ENCODE results near the gene SLC41A2. TPM values are rescaled to one million over a fixed set of nuclear protein-coding genes. Genes with fewer than 3 reads are reported as not detected.

The SLC41A2 gene
- total RNA-seq, 1 donor from 2014 or later: 7.6 TPM

- H3K27ac Mint-ChIP-seq: no peak overlapping the region
- H3K4me1 Mint-ChIP-seq (ENCODE audit: low read depth): peaks cover 9% of the 10 kb centered on the region
- H3K36me3 Mint-ChIP-seq (ENCODE audit: insufficient read depth): no peaks in the 10 kb centered on the region
- peak overlapping the region; percentile 78 for H3K4me3 Mint-ChIP-seq (ENCODE audit: low read depth)
- no peaks in the 10 kb centered on the region for H3K9me3 Mint-ChIP-seq (ENCODE audit: low read depth)
- no peak for TF ChIP-seq CTCF (IDR thresholded peaks at IDR 0.05; ENCODE audit: unreplicated experiment)
- DNase-seq (ENCODE audit: low spot score, unreplicated experiment): no peak
- peaks cover 63% of the 10 kb centered on the region for H3K27me3 Mint-ChIP-seq
Measured at GRCh38 chr12:104957719-104958000, 430 bp downstream of the SLC41A2 start.

- peak overlapping the region; percentile 47 for H3K27ac Mint-ChIP-seq
- TF ChIP-seq CTCF (IDR thresholded peaks at IDR 0.05; ENCODE audit: unreplicated experiment): no peak
- H3K4me3 Mint-ChIP-seq (ENCODE audit: low read depth): peak overlapping the region; percentile 78
- peaks cover 61% of the 10 kb centered on the region for H3K27me3 Mint-ChIP-seq
- no peaks in the 10 kb centered on the region for H3K36me3 Mint-ChIP-seq (ENCODE audit: insufficient read depth)
- H3K4me1 Mint-ChIP-seq (ENCODE audit: low read depth): peaks cover 10% of the 10 kb centered on the region
- no peak for DNase-seq (ENCODE audit: low spot score, unreplicated experiment)
- no peaks in the 10 kb centered on the region for H3K9me3 Mint-ChIP-seq (ENCODE audit: low read depth)
Measured at GRCh38 chr12:104956870-104957718, 996 bp downstream of the SLC41A2 start.

- TF ChIP-seq CTCF (IDR thresholded peaks at IDR 0.05; ENCODE audit: unreplicated experiment): no peak
- Mint-ChIP-seq H3K4me1 (ENCODE audit: low read depth) (peaks cover 12% of the 10 kb centered on the region), H3K27ac (no peak overlapping the region), H3K36me3 (ENCODE audit: insufficient read depth) (no peaks in the 10 kb centered on the region), H3K4me3 (ENCODE audit: low read depth) (no peak overlapping the region), H3K9me3 (ENCODE audit: low read depth) (no peaks in the 10 kb centered on the region), H3K27me3 (peaks cover 55% of the 10 kb centered on the region)
- DNase-seq (ENCODE audit: low spot score, unreplicated experiment): no peak
Measured at GRCh38 chr12:104955703-104956102, 2.4 kb downstream of the SLC41A2 start.

GRCh38 chr12:104953323-104953722, 4.8 kb downstream of the SLC41A2 start:
- Mint-ChIP-seq H3K4me1 (ENCODE audit: low read depth) (peaks cover 12% of the 10 kb centered on the region), H3K27me3 (peaks cover 36% of the 10 kb centered on the region), H3K27ac (no peak overlapping the region), H3K9me3 (ENCODE audit: low read depth) (no peaks in the 10 kb centered on the region), H3K36me3 (ENCODE audit: insufficient read depth) (no peaks in the 10 kb centered on the region), H3K4me3 (ENCODE audit: low read depth) (no peak overlapping the region)
- TF ChIP-seq CTCF (IDR thresholded peaks at IDR 0.05; ENCODE audit: unreplicated experiment): no peak
- DNase-seq (ENCODE audit: low spot score, unreplicated experiment): no peak

GRCh38 chr12:104952816-104953215, 5.3 kb downstream of the SLC41A2 start:
- H3K9me3 Mint-ChIP-seq (ENCODE audit: low read depth): no peaks in the 10 kb centered on the region
- no peak overlapping the region for H3K27ac Mint-ChIP-seq
- no peak for DNase-seq (ENCODE audit: low spot score, unreplicated experiment)
- H3K4me1 Mint-ChIP-seq (ENCODE audit: low read depth): peaks cover 12% of the 10 kb centered on the region
- H3K27me3 Mint-ChIP-seq: peaks cover 36% of the 10 kb centered on the region
- H3K36me3 Mint-ChIP-seq (ENCODE audit: insufficient read depth): no peaks in the 10 kb centered on the region
- no peak overlapping the region for H3K4me3 Mint-ChIP-seq (ENCODE audit: low read depth)
- TF ChIP-seq CTCF (IDR thresholded peaks at IDR 0.05; ENCODE audit: unreplicated experiment): no peak

Data from progenitor cell of endocrine pancreas (in vitro differentiated cells).